H9 (cell line): Measurements from ENCODE around the gene SESTD1. TPM values are rescaled to one million over a fixed set of nuclear protein-coding genes. Genes with fewer than 3 reads are reported as not detected.

Source experiments
- DNase-seq: peaks from one replicate; pipeline ENCODE4 v3.0.0-alpha.2; 2017
- H2AFZ ChIP-seq: one replicate; pipeline ENCODE4 v1.6.1; 2013; ENCODE audit warnings: mild to moderate bottlenecking, low read length, control low read depth, moderate library complexity
- H2AK5ac ChIP-seq: 2 replicates; pipeline ENCODE4 v1.6.1; 2013; ENCODE audit warnings: low read length, control low read depth, mixed read lengths; ENCODE audit not compliant: insufficient read length
- H2BK120ac ChIP-seq: one replicate; pipeline ENCODE4 v1.6.1; 2013; ENCODE audit warnings: low read depth, mild to moderate bottlenecking, low read length, control low read depth, inconsistent platforms; ENCODE audit not compliant: poor library complexity, severe bottlenecking
- H2BK12ac ChIP-seq: 2 replicates; pipeline ENCODE4 v1.6.1; 2013; ENCODE audit warnings: low read length, control low read depth, mixed read lengths, low read depth; ENCODE audit not compliant: insufficient read length
- H2BK15ac ChIP-seq: 2 replicates; pipeline ENCODE4 v1.6.1; 2013; ENCODE audit warnings: low read depth, low read length, control low read depth
- H2BK20ac ChIP-seq: one replicate; pipeline ENCODE4 v1.6.1; 2013; ENCODE audit warnings: low read depth, mild to moderate bottlenecking, low read length, control low read depth, inconsistent platforms; ENCODE audit not compliant: poor library complexity, severe bottlenecking
- H2BK5ac ChIP-seq: 2 replicates; pipeline ENCODE4 v1.6.1; 2013; ENCODE audit warnings: low read length, control low read depth, mixed read lengths; ENCODE audit not compliant: insufficient read length
- H3K14ac ChIP-seq: 2 replicates; pipeline ENCODE4 v1.6.1; 2013; ENCODE audit warnings: low read length, control low read depth; ENCODE audit not compliant: insufficient read depth
- H3K18ac ChIP-seq: 2 replicates; pipeline ENCODE4 v1.6.1; 2013; ENCODE audit warnings: low read depth, mild to moderate bottlenecking, mixed read lengths, low read length, control low read depth; ENCODE audit not compliant: insufficient read length
- H3K23ac ChIP-seq: 2 replicates; pipeline ENCODE4 v1.6.1; 2013; ENCODE audit warnings: low read length, control low read depth, mixed read lengths, low read depth; ENCODE audit not compliant: insufficient read length
- H3K23me2 ChIP-seq: 2 replicates; pipeline ENCODE4 v1.6.1; 2013; ENCODE audit warnings: low read depth, mild to moderate bottlenecking, mixed read lengths, low read length, control low read depth; ENCODE audit not compliant: insufficient read length, poor library complexity, severe bottlenecking
- H3K27ac ChIP-seq: 2 replicates; pipeline ENCODE4 v1.5.1; 2013; ENCODE audit warnings: low read length, control low read depth, mixed read lengths, low read depth; ENCODE audit not compliant: insufficient read length
- H3K27me3 ChIP-seq: 2 replicates; pipeline ENCODE4 v1.6.1; 2013; ENCODE audit warnings: low read length, control low read depth, inconsistent platforms; ENCODE audit not compliant: insufficient read depth
- H3K4ac ChIP-seq: 2 replicates; pipeline ENCODE4 v1.6.1; 2013; ENCODE audit warnings: low read depth, mild to moderate bottlenecking, control low read depth, inconsistent platforms, low read length, moderate library complexity
- H3K4me1 ChIP-seq: 2 replicates; pipeline ENCODE4 v1.6.1; 2013; ENCODE audit warnings: low read length, control low read depth, inconsistent platforms; ENCODE audit not compliant: insufficient read depth
- H3K4me2 ChIP-seq: 2 replicates; pipeline ENCODE4 v1.6.1; 2013; ENCODE audit warnings: low read length, control low read depth, mixed read lengths; ENCODE audit not compliant: insufficient read length, insufficient read depth
- H3K56ac ChIP-seq: 2 replicates; pipeline ENCODE4 v1.6.1; 2013; ENCODE audit warnings: low read depth, mild to moderate bottlenecking, mixed read lengths, low read length, control low read depth; ENCODE audit not compliant: insufficient read length
- H3K79me1 ChIP-seq: 2 replicates; pipeline ENCODE4 v1.6.1; 2013; ENCODE audit warnings: low read depth, mild to moderate bottlenecking, moderate library complexity, low read length, control low read depth, inconsistent platforms; ENCODE audit not compliant: insufficient read depth, poor library complexity, severe bottlenecking
- H3K79me2 ChIP-seq: 2 replicates; pipeline ENCODE4 v1.6.1; 2013; ENCODE audit warnings: low read length, control low read depth, inconsistent platforms; ENCODE audit not compliant: insufficient read depth
- H3K9ac ChIP-seq: 2 replicates; pipeline ENCODE4 v1.6.1; 2013; ENCODE audit warnings: low read length, control low read depth, mixed read lengths; ENCODE audit not compliant: insufficient read length; ENCODE audit errors: extremely low read depth
- H3K9me3 ChIP-seq: one replicate; pipeline ENCODE4 v1.6.1; 2013; ENCODE audit warnings: low read depth, low read length, inconsistent platforms; ENCODE audit not compliant: control insufficient read depth
- H3T11ph ChIP-seq: one replicate; pipeline ENCODE4 v1.6.1; 2013; ENCODE audit warnings: mild to moderate bottlenecking, low read length, control low read depth, inconsistent platforms
- H4K20me1 ChIP-seq: one replicate; pipeline ENCODE4 v1.6.1; 2013; ENCODE audit not compliant: control insufficient read depth, insufficient read length, insufficient read depth
- H4K5ac ChIP-seq: 2 replicates; pipeline ENCODE4 v1.6.1; 2013; ENCODE audit warnings: low read depth, mild to moderate bottlenecking, mixed read lengths, low read length, control low read depth; ENCODE audit not compliant: insufficient read length
- H4K8ac ChIP-seq: replicated peaks from 2 replicates; pipeline ENCODE4 v1.6.1; 2013; ENCODE audit warnings: low read length, control low read depth, mixed read lengths, low read depth; ENCODE audit not compliant: insufficient read length
- H4K91ac ChIP-seq: 2 replicates; pipeline ENCODE4 v1.6.1; 2013; ENCODE audit warnings: low read depth, mild to moderate bottlenecking, moderate library complexity, mixed read lengths, low read length, control low read depth; ENCODE audit not compliant: insufficient read length
- H3K27ac Mint-ChIP-seq, 3 experiments: 2 replicates in 2 of 3; 3 replicates in 1 of 3; pipeline ENCODE4 v1.8.0; 2020 to 2021; ENCODE audit warnings: mixed read lengths in 3 of 3, mild to moderate bottlenecking in 1 of 3, moderate library complexity in 1 of 3
- H3K27me3 Mint-ChIP-seq: 2 replicates; pipeline ENCODE4 v1.8.0; 2021; ENCODE audit warnings: low read depth, mild to moderate bottlenecking, moderate library complexity, mixed read lengths
- H3K36me3 Mint-ChIP-seq, 3 experiments: 2 replicates in 2 of 3; 3 replicates in 1 of 3; pipeline ENCODE4 v1.8.0; 2020 to 2021; ENCODE audit warnings: low read depth in 3 of 3, mixed read lengths in 3 of 3; ENCODE audit not compliant: insufficient read depth in 1 of 3
- H3K4me1 Mint-ChIP-seq, 2 experiments: 2 replicates each; pipeline ENCODE4 v1.8.0; 2020; ENCODE audit warnings: mixed read lengths in 2 of 2
- H3K4me3 Mint-ChIP-seq, 2 experiments: 2 replicates in 1 of 2; 3 replicates in 1 of 2; pipeline ENCODE4 v1.8.0; 2020 to 2021; ENCODE audit warnings: mild to moderate bottlenecking in 2 of 2, mixed read lengths in 2 of 2, moderate library complexity in 1 of 2
- H3K9me3 Mint-ChIP-seq, 2 experiments: 2 replicates in 1 of 2; 3 replicates in 1 of 2; pipeline ENCODE4 v1.8.0; 2020; ENCODE audit warnings: mild to moderate bottlenecking in 2 of 2, mixed read lengths in 2 of 2, moderate library complexity in 1 of 2
- WGBS: extraction: QIAGEN DNeasy Blood & Tissue Kit; methylation state at CpG from one replicate; pipeline ENCODE4 v1.1.7; 2013; ENCODE audit warnings: missing lambda C conversion rate, low lambda C conversion rate, mixed read lengths; ENCODE audit not compliant: insufficient read length; ENCODE audit errors: extremely low coverage; 5-methylcytosine and 5-hydroxymethylcytosine counted together
- total RNA-seq: library from RNA; stranded (reverse); gene quantifications from 2 replicates; pipeline ENCODE4 v1.2.1, GENCODE V29; 2021
- TF ChIP-seq, protein P1 (sequence below): fragments of 200-600 bp; sonication (generic); conservative IDR thresholded peaks from 3 replicates; pipeline ENCODE4 v1.8.0; 2021; ENCODE audit warnings: antibody characterized with exemption, mild to moderate bottlenecking

The SESTD1 gene
- total RNA-seq, 1 experiment from 2014 or later = 44.4 TPM

DNA sequence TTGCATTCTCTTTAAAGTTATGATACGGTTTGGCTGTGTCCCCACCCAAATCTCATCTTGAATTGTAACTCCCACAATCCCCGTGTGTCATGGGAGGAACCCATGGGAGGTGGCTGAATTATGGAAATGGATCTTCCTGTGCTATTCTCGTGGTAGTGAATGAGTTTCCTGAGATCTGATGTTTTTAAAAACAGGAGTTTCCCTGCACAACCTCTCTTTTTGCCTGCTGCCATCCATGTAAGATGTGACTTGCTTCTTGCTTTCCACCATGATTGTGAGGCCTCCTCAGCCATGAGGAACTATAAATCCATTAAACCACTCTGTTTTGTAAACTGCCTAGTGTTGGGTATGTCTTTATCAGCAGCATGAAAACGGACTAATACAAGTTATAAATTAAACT is 37.5 kb upstream of the SESTD1 start:
- no peaks in the 10 kb centered on the region for H4K20me1 ChIP-seq

More for the DNA sequence above, 37.5 kb upstream of the SESTD1 start:
- no peak overlapping the region for H3K4me2 ChIP-seq
- H3K4me3 Mint-ChIP-seq = no peak overlapping the region
- peaks cover 0 to 6% of the 10 kb centered on the region in 2 experiments; a peak in 3 of 5 replicates for H3K9me3 Mint-ChIP-seq
- TF ChIP-seq, protein P1, sequence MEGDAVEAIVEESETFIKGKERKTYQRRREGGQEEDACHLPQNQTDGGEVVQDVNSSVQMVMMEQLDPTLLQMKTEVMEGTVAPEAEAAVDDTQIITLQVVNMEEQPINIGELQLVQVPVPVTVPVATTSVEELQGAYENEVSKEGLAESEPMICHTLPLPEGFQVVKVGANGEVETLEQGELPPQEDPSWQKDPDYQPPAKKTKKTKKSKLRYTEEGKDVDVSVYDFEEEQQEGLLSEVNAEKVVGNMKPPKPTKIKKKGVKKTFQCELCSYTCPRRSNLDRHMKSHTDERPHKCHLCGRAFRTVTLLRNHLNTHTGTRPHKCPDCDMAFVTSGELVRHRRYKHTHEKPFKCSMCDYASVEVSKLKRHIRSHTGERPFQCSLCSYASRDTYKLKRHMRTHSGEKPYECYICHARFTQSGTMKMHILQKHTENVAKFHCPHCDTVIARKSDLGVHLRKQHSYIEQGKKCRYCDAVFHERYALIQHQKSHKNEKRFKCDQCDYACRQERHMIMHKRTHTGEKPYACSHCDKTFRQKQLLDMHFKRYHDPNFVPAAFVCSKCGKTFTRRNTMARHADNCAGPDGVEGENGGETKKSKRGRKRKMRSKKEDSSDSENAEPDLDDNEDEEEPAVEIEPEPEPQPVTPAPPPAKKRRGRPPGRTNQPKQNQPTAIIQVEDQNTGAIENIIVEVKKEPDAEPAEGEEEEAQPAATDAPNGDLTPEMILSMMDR = no peak
- H3K4me1 Mint-ChIP-seq = no peaks in the 10 kb centered on the region; a peak in 1 of 4 replicates
- no peak overlapping the region for H3K9ac ChIP-seq
- no peak overlapping the region for H3K14ac ChIP-seq
- no peak overlapping the region for H2BK5ac ChIP-seq
- no peak overlapping the region for H2AFZ ChIP-seq
- H3T11ph ChIP-seq = no peak overlapping the region
- no peaks in the 10 kb centered on the region for H3K27me3 Mint-ChIP-seq
- H3K9me3 ChIP-seq = no peaks in the 10 kb centered on the region
- no peak overlapping the region for H3K18ac ChIP-seq
- H2AK5ac ChIP-seq = no peak overlapping the region
- no peak overlapping the region for H4K8ac ChIP-seq
- H3K27me3 ChIP-seq = no peaks in the 10 kb centered on the region
- DNase-seq = no peak
- no peak overlapping the region for H2BK120ac ChIP-seq
- H2BK12ac ChIP-seq = no peak overlapping the region
- WGBS = no CpG with 5 or more reads among the region's 4 CpGs
- H4K91ac ChIP-seq = no peak overlapping the region
- H2BK15ac ChIP-seq = no peak overlapping the region
- H3K23ac ChIP-seq = no peak overlapping the region
- H3K79me1 ChIP-seq = no peaks in the 10 kb centered on the region
- no peaks in the 10 kb centered on the region for H3K23me2 ChIP-seq
- no peak overlapping the region; a peak in 1 of 7 replicates for H3K27ac Mint-ChIP-seq
- no peak overlapping the region for H3K56ac ChIP-seq
- H3K4ac ChIP-seq = no peak overlapping the region
- H4K5ac ChIP-seq = no peak overlapping the region
- H3K4me1 ChIP-seq = no peaks in the 10 kb centered on the region
- no peak overlapping the region for H3K27ac ChIP-seq
- no peak overlapping the region for H2BK20ac ChIP-seq
- H3K79me2 ChIP-seq = no peaks in the 10 kb centered on the region
- peaks cover 2 to 4% (median 3%) of the 10 kb centered on the region in 3 experiments; a peak in 4 of 7 replicates for H3K36me3 Mint-ChIP-seq
